Activated CD4-positive, CD25-positive, alpha-beta regulatory T cell treated with anti-CD3 and anti-CD28 coated beads, Interleukin-2, amount 50 U/mL, for 24 hours (primary cell): Measurements from ENCODE around the gene RFTN2.
"Not testable (repeated sequence)": the region's sequence is repeated elsewhere in the genome, so short reads cannot be mapped to it uniquely, and the experiment has no call there.

Source experiments
- ATAC-seq, 2 donors: fragments of 150-1000 bp; cut with Tn5 transposase; one replicate each; pipeline ENCODE4 v1.10.0; 2021; ENCODE audit warnings: mild to moderate bottlenecking in 1 of 2, moderate library complexity in 1 of 2

Gene RFTN2, protein sequence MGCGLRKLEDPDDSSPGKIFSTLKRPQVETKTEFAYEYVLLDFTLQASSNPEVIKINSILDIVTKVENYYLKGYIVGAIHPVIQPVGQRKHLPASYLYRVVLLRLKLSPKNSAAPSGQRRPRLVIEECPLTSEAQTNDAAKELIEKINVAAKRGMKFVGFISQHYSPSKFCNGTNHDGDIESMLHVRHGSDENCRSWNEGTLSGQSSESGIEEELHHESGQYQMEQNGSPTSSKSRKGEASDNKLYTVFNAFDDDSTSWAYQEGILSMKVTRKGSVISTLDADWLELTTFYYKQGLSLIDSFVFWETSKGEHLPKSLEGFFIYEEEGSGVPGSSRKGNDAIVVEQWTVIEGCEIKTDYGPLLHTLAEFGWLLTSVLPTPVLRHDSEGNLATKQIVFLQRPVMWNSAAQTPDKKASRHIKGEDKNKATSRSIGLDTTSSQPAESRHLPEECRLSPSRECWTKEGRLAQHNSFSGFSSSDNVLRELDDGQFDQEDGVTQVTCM

DNA sequence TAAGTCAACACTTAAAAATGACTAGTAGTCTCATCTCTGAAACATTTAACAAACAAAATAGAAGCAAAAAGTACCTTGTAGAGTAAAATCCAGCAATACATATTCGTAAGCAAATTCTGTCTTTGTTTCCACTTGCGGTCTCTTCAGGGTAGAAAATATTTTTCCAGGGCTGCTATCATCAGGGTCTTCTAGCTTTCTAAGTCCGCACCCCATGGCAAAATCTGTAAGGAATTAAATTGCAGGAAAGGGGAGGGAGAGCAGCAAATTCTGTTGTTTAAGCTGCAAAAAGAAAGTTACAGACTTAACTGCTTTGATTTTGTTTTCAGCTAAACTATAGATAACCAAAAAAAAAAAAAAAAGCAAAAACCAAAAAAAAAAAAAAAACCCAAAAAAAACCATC is at the start of gene RFTN2:
TSS of gene RFTN2 (minus strand) at position 342 of the 400 bp plus-strand sequence. CDS start at position 213, 129 bp downstream.
- no peak for ATAC-seq

DNA sequence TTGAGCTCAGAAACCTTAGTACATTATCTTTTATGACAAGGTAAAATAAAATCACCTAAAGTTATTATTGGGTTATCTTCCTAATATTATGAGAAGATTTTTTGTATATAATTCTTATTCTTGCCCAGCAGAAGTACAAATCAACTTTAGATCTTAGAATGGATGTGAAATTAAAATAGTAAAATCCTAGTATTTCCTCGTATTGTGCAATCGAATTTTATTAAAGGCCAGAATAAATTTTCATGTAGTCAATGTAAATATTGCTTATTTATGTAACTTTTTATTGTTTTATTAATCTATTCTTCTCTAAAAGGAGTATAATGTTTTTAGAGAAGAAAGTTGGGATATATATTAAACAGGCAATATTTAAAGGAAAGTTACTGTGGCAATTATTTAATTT is 42.5 kb upstream of the RFTN2 start:
- ATAC-seq = no peak

DNA sequence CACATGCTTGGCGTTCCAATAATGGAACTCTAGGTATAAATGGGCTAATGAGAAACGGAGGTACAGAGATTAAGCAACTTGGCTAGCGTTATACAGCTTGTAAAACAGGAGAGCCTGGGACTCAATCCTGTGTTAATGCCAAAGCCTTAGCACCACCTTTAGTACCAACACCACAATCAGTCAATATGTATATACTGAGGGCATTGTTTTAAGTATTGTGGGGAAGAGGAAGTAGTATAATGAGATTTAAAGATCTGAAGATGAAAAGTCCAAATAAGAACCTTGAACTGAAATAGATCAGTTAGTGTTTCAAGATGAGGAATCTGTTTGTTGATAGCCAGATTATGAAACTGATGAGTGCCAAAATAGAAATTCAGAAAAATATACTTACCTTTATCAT is 37.9 kb upstream of the RFTN2 start:
- no peak for ATAC-seq

DNA sequence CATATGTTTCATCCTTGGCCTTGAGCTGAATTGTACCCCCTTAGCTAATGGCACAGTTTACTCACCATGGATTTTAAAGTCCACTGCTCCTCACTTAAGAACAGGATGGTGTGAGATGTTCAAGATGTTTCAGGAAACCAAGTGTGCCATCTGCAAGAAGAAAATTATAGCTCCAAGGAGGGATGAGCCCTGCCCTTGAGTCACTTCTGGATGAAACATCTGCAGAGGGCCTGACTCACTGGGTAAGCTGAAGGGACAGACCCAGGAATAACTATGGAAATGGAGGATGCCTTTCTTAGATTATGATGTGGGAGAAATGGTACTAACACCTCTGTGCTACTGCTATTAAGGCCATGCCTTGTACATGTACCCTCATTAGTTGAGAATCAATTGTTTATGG is 36.2 kb upstream of the RFTN2 start:
- ATAC-seq = no peak

DNA sequence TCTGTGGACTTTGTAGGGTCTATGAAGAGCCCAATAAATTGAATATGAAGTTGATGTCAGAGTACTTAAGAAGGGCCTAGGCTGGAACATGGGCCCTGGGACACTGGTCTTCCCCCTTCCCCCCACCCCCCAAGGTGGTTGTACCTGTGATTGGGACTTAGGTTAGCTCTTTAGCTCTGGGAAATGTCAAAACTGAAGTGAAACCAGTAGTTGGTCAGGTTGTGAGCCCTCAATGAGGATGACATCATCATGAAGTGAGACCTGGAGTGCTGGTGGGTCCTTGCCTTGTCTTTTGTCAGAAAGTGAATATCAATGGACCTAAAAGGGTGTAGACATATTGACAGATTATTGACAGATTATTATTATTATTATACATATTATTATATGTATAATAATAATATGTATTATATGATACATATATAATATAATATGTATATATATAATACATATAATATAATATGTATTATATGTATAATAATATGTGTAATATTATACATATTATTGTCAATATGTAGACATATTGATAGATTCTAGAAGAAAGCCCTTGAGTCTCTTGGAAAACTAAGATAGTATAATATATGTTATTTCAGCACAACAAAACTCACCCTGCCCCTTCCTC is 35.1 kb upstream of the RFTN2 start:
- ATAC-seq = peak; percentile 36 to 60

DNA sequence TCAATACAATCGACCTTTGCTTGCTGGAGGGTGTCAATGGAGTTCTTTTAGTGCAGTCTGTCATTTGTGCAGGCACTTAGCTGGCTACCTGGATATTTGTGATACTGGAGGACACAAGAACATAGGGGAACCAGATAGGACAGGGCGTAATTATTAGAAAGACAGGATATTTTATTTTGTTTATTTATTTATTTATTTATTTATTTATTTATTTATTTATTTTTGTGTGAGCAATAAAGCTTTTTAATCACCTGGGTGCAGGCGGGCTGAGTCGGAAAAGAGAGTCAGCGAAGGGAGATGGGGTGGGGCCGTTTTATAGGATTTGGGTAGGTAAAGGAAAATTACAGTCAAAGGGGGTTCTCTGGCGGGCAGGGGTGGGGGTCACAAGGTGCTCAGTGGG is 33.8 kb upstream of the RFTN2 start:
- not testable (repeated sequence) for ATAC-seq

DNA sequence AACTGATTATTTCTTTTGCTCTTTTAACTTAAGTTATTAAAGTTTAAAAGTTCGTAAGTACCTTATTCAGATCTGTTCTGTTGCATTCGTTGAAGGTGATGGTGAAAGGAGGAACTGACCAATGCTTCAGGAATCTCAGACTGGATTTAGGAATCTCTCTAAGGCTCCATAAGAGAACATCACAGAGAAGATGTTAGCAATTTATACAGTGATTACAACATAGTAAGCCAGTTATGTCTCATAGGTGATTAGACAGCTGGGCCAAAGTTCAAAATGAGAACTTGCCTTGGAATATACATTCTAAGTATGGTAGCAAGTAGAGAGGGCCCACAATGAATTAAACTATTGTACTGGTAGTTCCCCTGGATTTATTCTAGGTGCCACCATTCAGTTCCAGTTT is 32.9 kb upstream of the RFTN2 start:
- no peak for ATAC-seq

DNA sequence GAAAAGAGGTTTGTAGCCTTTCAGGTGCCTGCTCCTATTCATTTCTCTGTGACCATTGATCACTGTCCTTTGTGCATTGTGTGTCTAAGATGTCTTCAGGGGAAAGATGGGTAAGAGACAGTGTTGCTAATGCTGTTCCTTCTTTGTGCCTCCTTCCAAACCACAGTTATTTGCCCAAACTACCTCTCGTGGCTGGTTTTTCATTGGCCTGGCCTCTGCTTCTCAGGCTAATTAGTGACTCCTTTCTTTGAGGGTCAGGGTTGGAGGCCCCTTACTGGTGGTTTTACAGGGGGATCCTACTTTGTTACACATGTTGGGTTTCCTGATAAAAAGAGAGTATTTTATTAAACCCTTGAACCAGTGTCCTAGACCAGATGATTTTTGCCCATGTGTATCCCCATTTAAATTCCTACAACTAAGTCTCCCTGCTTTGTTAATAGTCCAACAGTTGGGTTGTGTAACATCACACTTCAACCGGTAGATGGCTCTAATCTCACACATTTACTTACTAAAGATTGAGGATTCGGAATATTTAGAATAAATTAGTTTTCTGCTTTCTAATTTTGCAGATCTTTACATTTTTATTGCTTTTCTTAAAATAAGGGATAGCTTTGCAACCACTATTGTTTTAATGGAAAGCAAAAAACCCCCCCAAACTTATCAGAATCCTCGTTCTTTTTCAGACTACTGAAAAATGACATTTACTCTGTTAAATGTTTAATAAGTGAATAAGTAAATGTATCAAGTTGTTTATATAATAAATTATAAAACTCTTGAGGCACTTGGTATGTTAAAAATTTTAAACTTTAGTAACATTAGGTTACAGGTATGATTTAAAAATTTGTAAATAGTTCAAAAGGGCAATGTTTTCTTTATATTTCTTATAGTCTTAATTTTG is 32.2 kb upstream of the RFTN2 start:
- ATAC-seq = no peak

DNA sequence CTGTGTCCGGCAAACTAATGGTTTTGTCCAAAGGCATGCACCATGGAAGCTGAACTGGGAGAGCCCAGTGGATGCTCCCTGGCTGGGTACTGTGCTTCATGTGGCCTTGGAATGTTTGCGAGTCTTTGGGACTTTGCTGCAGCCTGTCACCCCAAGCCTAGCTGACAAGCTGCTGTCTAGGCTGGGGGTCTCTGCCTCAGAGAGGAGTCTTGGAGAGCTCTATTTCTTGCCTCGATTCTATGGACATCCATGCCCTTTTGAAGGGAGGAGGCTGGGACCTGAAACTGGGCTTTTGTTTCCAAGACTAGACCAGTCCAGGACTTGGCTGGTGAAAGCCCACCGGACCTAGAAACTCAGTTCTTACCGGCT is 31.4 kb upstream of the RFTN2 start:
- no peak for ATAC-seq

DNA sequence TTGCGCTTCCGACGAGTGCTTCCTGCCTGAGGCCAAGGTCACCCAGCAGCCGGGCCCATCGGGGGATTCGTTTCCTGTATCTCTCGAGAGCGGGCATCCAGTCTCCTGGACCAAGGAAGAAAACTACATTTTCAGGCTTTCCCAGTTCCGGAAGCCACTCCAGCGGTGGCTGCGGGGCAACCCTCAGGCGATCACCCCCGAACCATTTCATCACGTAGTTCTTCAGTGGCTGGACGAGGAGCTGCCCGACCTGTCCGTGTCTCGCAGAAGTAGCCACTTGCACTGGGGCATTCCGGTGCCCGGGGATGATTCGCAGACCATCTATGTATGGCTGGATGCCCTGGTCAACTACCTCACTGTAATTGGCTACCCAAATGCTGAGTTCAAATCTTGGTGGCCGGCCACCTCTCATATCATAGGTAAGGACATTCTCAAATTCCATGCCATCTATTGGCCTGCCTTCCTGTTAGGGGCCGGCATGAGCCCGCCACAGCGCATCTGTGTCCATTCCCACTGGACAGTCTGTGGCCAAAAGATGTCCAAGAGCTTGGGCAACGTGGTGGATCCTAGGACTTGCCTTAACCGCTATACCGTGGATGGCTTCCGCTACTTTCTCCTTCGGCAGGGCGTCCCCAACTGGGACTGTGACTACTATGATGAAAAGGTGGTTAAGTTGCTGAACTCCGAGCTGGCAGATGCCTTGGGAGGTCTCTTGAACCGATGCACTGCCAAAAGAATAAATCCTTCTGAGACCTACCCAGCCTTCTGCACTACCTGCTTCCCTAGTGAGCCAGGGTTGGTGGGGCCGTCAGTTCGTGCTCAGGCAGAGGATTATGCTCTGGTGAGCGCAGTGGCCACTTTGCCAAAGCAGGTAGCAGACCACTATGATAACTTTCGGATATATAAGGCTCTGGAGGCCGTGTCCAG is 30.8 kb upstream of the RFTN2 start:
- ATAC-seq = no peak

DNA sequence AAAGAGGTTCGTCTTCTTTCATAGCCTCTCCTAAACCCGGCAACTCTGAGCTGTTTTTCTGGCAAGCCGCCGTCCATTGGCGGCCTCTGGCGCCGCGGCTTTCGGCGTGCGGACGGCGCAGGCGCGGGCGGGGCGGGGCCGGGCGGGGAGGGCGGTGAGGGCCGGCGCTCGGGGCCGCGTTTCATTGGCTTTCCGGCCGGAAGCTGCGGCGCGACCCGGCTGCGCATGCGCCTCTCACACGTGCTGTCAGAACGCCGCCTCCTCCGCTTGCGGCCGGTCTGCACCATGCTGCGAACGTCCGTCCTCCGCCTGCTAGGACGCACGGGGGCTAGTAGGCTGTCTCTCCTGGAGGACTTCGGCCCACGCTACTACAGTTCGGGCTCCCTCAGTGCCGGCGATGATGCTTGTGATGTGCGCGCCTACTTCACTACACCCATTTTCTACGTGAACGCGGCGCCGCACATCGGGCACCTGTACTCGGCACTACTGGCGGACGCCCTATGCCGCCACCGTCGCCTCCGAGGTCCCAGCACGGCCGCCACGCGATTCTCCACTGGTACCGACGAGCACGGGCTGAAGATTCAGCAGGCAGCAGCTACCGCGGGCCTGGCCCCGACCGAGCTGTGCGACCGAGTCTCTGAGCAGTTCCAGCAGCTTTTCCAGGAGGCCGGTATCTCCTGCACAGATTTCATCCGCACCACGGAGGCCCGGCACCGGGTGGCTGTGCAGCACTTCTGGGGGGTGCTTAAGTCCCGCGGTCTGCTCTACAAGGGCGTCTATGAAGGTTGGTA is 29.9 kb upstream of the RFTN2 start, which contains the start of gene MARS2:
TSS of gene MARS2 (plus strand) at position 249 of the 791 bp plus-strand sequence. CDS start at position 286, 37 bp downstream.
- ATAC-seq = peak; percentile 85 to 88

DNA sequence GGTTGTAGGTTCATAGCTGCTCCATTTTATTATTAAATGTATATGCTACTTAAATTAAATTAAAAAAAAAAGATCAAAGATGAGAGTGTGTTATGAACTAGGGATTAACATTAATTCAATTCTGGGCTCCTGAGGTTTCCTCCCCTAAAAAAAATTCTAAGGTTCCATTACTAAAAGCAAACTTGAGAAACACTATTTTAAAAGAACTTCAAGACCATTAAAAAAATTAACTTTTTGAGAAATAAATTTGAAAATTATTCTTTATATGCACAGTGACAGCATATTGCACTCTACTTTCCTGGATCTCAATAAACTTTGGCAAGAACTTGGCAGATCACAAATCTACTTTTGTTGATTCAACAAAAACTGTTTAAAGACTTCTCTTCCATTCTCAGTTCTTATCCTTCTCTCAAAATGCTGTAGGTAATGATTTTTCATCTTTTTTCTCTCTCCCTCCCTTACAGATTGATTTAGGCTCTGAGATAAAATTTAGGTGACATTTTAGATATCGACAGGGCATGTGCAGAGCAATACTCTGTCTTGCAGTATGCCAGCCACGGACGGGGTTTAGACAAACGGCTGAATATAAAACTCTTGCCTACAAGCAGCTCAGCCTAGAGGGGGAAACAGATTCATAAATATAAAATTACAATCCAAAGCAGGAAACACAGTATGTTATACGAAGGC is 29.2 kb upstream of the RFTN2 start:
- ATAC-seq = peak; percentile 44 to 46

DNA sequence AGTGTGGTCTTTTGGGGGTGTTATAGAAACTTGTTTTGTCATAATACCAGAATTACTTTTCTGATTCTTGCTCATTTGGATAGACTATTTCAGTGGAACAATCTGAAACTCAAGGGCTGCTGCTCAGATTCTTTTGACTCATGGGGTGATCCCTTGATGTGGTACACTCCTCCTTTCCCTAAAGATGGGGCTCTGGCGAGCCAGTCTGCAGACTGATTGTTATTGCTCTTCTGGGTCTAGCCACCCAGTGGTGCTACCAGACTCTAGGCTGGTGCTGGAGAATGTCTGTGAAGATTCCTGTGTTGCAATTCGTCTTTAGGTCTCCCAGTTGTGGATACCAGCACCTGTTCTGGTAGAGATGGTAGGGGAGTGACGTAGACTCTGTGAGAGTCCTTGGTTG is 25.6 kb upstream of the RFTN2 start:
- no peak for ATAC-seq

DNA sequence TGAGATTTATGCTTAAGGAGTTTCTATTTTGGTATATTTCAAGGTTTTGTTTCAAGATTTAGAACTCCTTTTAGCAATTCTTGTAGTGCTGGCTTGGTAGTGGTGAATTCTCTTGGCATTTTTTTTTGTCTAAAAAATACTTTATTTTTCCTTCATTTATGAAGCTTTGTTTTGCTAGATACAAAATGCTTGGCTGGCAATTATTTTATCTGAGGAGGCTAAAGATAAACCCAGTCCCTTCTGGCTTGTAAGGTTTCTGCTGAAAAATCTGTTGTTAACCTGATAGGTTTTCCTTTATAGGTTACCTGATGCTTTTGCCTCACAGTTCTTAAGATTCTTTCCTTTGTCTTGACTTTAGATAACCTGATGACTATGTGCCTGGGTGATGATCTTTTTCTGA is 24.3 kb upstream of the RFTN2 start:
- ATAC-seq = not testable (repeated sequence)

DNA sequence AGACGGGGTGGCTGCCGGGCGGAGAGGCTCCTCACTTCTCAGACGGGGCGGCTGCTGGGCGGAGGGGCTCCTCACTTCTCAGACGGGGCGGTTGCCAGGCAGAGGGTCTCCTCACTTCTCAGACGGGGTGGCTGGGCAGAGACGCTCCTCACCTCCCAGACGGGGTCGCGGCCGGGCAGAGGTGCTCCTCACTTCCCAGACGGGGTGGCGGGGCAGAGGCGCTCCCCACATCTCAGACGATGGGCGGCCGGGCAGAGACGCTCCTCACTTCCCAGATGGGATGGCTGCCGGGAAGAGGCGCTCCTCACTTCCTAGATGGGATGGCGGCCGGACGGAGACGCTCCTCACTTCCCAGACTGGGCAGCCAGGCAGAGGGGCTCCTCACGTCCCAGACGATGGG is 21.2 kb upstream of the RFTN2 start:
- ATAC-seq = not testable (repeated sequence)

DNA sequence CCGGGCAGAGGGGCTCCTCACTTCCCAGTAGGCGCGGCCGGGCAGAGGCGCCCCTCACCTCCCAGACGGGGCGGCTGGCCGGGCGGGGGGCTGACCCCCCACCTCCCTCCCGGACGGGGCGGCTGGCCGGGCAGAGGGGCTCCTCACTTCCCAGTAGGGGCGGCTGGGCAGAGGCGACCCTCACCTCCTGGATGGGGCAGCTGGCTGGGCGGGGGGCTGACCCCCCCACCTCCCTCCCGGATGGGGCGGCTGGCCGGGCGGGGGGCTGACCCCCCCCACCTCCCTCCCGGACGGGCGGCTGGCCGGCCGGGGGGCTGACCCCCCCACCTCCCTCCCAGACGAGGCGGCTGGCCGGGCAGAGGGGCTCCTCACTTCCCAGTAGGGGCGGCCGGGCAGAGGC is 20.6 kb upstream of the RFTN2 start:
- not testable (repeated sequence) for ATAC-seq

DNA sequence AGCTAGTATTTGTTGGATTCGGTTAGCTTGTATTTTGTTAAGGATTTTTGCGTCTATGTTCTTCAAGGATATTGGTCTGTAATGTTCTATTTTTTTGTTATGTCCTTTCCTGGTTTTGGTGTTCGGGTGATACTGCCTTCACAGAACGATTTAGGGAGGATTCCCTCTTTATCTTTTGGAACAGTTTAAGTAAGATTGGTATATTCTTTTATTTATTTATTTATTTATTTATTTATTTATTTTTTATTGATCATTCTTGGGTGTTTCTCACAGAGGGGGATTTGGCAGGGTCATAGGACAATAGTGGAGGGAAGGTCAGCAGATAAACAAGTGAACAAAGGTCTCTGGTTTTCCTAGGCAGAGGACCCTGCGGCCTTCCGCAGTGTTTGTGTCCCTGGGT is 19.8 kb upstream of the RFTN2 start:
- ATAC-seq = not testable (repeated sequence)

DNA sequence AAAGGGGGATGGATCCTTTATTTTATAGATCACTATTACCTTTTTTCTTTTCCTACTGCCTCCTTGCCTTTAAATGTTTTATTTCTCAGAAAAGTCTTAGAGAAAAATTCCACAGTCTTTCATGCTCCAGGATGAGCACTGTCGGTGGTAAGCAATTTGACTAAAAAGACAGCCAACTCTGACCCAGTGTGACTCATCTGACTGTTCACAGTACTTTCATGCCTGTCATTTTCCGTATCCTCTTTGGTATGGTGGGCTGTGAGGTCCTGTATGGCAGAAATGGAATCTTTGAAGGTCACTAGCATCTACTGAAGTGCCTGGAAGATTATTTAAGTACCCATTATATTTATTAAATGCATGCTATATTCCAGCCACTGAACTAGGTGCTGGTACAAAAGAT is 2.1 kb upstream of the RFTN2 start:
- no peak for ATAC-seq

DNA sequence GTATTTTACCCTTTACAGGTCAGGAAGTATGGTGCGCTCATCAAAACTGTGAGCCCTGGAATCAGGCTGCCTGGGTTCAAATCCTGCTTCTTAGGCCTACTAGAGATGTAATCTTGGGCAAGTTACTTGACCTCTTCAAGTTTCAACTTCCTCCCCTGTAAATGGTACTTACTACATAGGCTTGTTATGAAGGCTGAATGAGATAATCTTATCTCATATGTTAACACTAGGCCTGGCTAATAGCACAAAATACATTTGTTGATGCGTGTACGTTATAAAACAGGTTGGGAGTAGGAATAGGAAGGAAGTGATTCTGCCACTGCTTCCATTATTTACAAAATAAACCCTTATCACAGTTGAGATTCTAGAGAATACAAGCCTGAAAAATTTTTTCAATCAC is 1.7 kb upstream of the RFTN2 start:
- ATAC-seq = no peak

DNA sequence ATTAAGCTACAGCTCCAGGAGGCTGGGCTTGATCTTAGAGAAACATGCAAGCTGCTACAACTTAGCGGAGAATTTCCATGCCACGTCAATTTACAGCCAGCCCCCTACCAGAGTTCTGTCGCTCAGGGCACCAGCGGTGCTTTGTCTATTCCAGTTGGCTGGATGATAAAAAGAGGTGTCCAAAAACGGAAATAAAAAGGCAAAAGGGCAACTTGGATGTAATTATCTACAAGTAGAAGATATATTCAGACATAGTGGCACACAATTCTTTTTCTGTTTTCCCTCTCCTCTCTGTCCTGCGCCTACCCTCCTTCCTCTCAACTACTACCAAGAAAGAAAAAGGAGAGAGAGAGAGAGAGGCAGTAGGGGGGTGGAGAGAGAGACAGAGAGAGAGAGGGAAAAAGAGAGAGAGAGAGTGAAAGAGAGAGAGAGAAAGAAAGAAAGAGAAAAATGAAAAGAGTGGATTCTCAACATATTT is 363 bp upstream of the RFTN2 start:
- no peak for ATAC-seq
